OCI-LY3 (cell line): ENCODE data around the gene ADGRF3.

Experiments
- CTCF ChIP-seq: fragments of 200-600, 300-600 bp; sonication (generic); IDR thresholded peaks from 2 replicates; pipeline ENCODE4 v1.5.1; 2014; ENCODE audit warnings: antibody characterized with exemption, low read length, low read depth
- EZH2phosphoT487 ChIP-seq: fragments of 200-600 bp; shearing (Covaris generic); IDR thresholded peaks from 2 replicates; pipeline ENCODE4 v1.6.1; 2018; ENCODE audit warnings: antibody characterized with exemption, mixed run types, low read depth

GRCh38 chr2:26285931-26286330 is 60.7 kb downstream of the ADGRF3 start:
- no peak for TF ChIP-seq CTCF
- TF ChIP-seq EZH2phosphoT487, result no peak
